IMR-90 (cell line): ENCODE measurements around the gene ST3GAL3. TPM values are rescaled to one million over a fixed set of nuclear protein-coding genes. Genes with fewer than 3 reads are reported as not detected.

Source experiments
- ATAC-seq: fragments of 200-7000 bp; cut with Tn5 transposase; 2 replicates; pipeline ENCODE4 v1.9.1; 2020; ENCODE audit warnings: low read depth, mild to moderate bottlenecking, moderate library complexity
- BruUV-seq: library from RNA; stranded (reverse); fragments of 400-500 nt; replicated peaks from 2 replicates; lab custom pipeline; 2021; lab: Mats Ljungman, UMichigan
- CTCF ChIA-PET: fragments of 300-600 bp; formaldehyde crosslinking; extraction: SDS; loops from one replicate; lab custom pipeline; 2021; ENCODE audit warnings: antibody characterized with exemption; lab: Yijun Ruan, JAX
- POLR2A ChIA-PET: fragments of 300-600 bp; sonication (Branson Sonifier 250); formaldehyde crosslinking; loops from one replicate; lab custom pipeline; 2022; ENCODE audit warnings: antibody characterized with exemption; ENCODE audit not compliant: unreplicated experiment; lab: Charles Lee
- DNase-seq: peaks from one replicate; pipeline ENCODE4 v3.0.0; 2013
- H2AFZ ChIP-seq: replicated peaks from 2 replicates; pipeline ENCODE3; 2013; ENCODE audit warnings: low read length, mild to moderate bottlenecking; ENCODE audit not compliant: poor library complexity
- H2AK5ac ChIP-seq: 2 replicates; pipeline ENCODE4 v1.6.1; 2013; ENCODE audit warnings: low read depth, low read length, inconsistent platforms
- H2AK9ac ChIP-seq: replicated peaks from 2 replicates; pipeline ENCODE3; 2013; ENCODE audit warnings: mild to moderate bottlenecking, low read depth, low read length, moderate library complexity; ENCODE audit not compliant: poor library complexity
- H2BK120ac ChIP-seq: 2 replicates; pipeline ENCODE4 v1.6.1; 2013; ENCODE audit warnings: low read depth, low read length, inconsistent platforms
- H2BK15ac ChIP-seq: 3 replicates; pipeline ENCODE4 v1.6.1; 2013; ENCODE audit warnings: low read depth, low read length, inconsistent platforms
- H2BK20ac ChIP-seq: 2 replicates; pipeline ENCODE4 v1.6.1; 2013; ENCODE audit warnings: low read depth, mild to moderate bottlenecking, inconsistent platforms, low read length, moderate library complexity
- H2BK5ac ChIP-seq: 2 replicates; pipeline ENCODE4 v1.6.1; 2013; ENCODE audit warnings: mild to moderate bottlenecking, low read depth, low read length, inconsistent platforms; ENCODE audit not compliant: poor library complexity, severe bottlenecking
- H3K14ac ChIP-seq: replicated peaks from 2 replicates; pipeline ENCODE4 v1.6.1; 2013; ENCODE audit warnings: low read depth, low read length, inconsistent platforms
- H3K18ac ChIP-seq: 2 replicates; pipeline ENCODE4 v1.6.1; 2013; ENCODE audit warnings: low read depth, low read length, control low read depth
- H3K23ac ChIP-seq: 2 replicates; pipeline ENCODE4 v1.6.1; 2013; ENCODE audit warnings: low read depth, low read length, inconsistent platforms
- H3K27ac ChIP-seq: 2 replicates; pipeline ENCODE4 v1.5.1; 2013; ENCODE audit warnings: mild to moderate bottlenecking, control low read depth, low read length; ENCODE audit not compliant: insufficient read depth
- H3K27me3 ChIP-seq: 2 replicates; pipeline ENCODE4 v1.6.1; 2013; ENCODE audit warnings: low read length; ENCODE audit not compliant: control insufficient read depth, insufficient read depth
- H3K36me3 ChIP-seq: 2 replicates; pipeline ENCODE4 v1.6.1; 2013; ENCODE audit warnings: low read length, mixed read lengths; ENCODE audit not compliant: control insufficient read depth, insufficient read depth
- H3K4ac ChIP-seq: 2 replicates; pipeline ENCODE4 v1.6.1; 2013; ENCODE audit warnings: low read depth, low read length, inconsistent platforms
- H3K4me1 ChIP-seq: 2 replicates; pipeline ENCODE4 v1.6.1; 2013; ENCODE audit warnings: low read length, mixed read lengths; ENCODE audit not compliant: control insufficient read depth, insufficient read depth
- H3K4me2 ChIP-seq: 2 replicates; pipeline ENCODE4 v1.6.1; 2013; ENCODE audit warnings: low read depth, mild to moderate bottlenecking, control low read depth, low read length, moderate library complexity
- H3K4me3 ChIP-seq: 2 replicates; pipeline ENCODE4 v1.5.1; 2013; ENCODE audit warnings: low read depth, mild to moderate bottlenecking, control low read depth, low read length, moderate library complexity; ENCODE audit not compliant: insufficient read depth
- H3K56ac ChIP-seq: 2 replicates; pipeline ENCODE4 v1.6.1; 2013; ENCODE audit warnings: low read length, inconsistent platforms; ENCODE audit not compliant: insufficient read depth; ENCODE audit errors: extremely low read depth
- H3K79me1 ChIP-seq, 2 experiments: 2 replicates each; pipeline ENCODE4 v1.6.1; 2013; ENCODE audit warnings: low read length in 2 of 2, inconsistent platforms in 1 of 2, low read depth in 1 of 2
- H3K9ac ChIP-seq: 2 replicates; pipeline ENCODE4 v1.6.1; 2013; ENCODE audit warnings: low read depth, low read length, control low read depth
- H3K9me1 ChIP-seq: 2 replicates; pipeline ENCODE4 v1.6.1; 2013; ENCODE audit warnings: low read length, inconsistent platforms; ENCODE audit not compliant: insufficient read depth
- H3K9me3 ChIP-seq: 2 replicates; pipeline ENCODE4 v1.6.1; 2013; ENCODE audit warnings: low read length; ENCODE audit not compliant: control insufficient read depth, insufficient read depth
- H4K20me1 ChIP-seq: 2 replicates; pipeline ENCODE4 v1.6.1; 2013; ENCODE audit warnings: low read length, inconsistent platforms; ENCODE audit not compliant: insufficient read depth
- H4K5ac ChIP-seq: 2 replicates; pipeline ENCODE4 v1.6.1; 2013; ENCODE audit warnings: mild to moderate bottlenecking, low read depth, low read length, control low read depth
- H4K8ac ChIP-seq, 2 experiments: 2 replicates each; pipeline ENCODE4 v1.6.1; 2013; ENCODE audit warnings: low read depth in 2 of 2, low read length in 2 of 2, control low read depth in 1 of 2, inconsistent platforms in 1 of 2
- H4K91ac ChIP-seq: 2 replicates; pipeline ENCODE4 v1.6.1; 2013; ENCODE audit warnings: low read depth, low read length, inconsistent platforms; ENCODE audit not compliant: insufficient read depth
- BHLHE40 ChIP-seq: fragments of 150-350 bp; IDR thresholded peaks from 2 replicates; pipeline ENCODE4 v1.6.1; 2016; ENCODE audit warnings: mild to moderate bottlenecking, low read depth, low read length
- CEBPB ChIP-seq: IDR thresholded peaks from 2 replicates; pipeline ENCODE4 v1.6.1; 2012; ENCODE audit warnings: low read depth, low read length, improper control_type of control experiment
- CHD1 ChIP-seq: IDR thresholded peaks from 2 replicates; pipeline ENCODE4 v1.6.1; 2012; ENCODE audit warnings: low read depth, low read length, improper control_type of control experiment
- MXI1 ChIP-seq: IDR thresholded peaks from 2 replicates; pipeline ENCODE4 v1.6.1; 2012; ENCODE audit warnings: low read depth, mild to moderate bottlenecking, low read length, moderate library complexity, borderline replicate concordance
- RAD21 ChIP-seq: IDR thresholded peaks from 2 replicates; pipeline ENCODE4 v1.6.1; 2012; ENCODE audit warnings: low read length, improper control_type of control experiment
- RCOR1 ChIP-seq: IDR thresholded peaks from 2 replicates; pipeline ENCODE4 v1.6.1; 2012; ENCODE audit warnings: mild to moderate bottlenecking, low read length, improper control_type of control experiment; ENCODE audit not compliant: insufficient replicate concordance
- SMC3 ChIP-seq: fragments of 150-350 bp; IDR thresholded peaks from 2 replicates; pipeline ENCODE4 v1.6.1; 2016; ENCODE audit warnings: low read depth, mild to moderate bottlenecking, antibody characterized with exemption, low read length, moderate library complexity
- WGBS, 2 experiments: methylation state at CpG; one replicate each; pipeline versions ENCODE4 v1.1.5 to v1.1.7; 2013; ENCODE audit warnings: missing lambda C conversion rate in 2 of 2; ENCODE audit not compliant: insufficient read length in 1 of 2; ENCODE audit errors: extremely low coverage in 2 of 2; 5-methylcytosine and 5-hydroxymethylcytosine counted together
- dilution Hi-C: fragments of 300-500 bp; cut with HindIII; formaldehyde crosslinking; loops from one replicate; pipeline ENCODE4 v1.14.3; 2018; ENCODE audit warnings: low sequenced_read_pairs; ENCODE audit not compliant: unreplicated experiment
- in situ Hi-C: fragments of 300-500 bp; cut with MboI; formaldehyde crosslinking; loops from 3 replicates; pipeline ENCODE4 v1.14.3; 2019; ENCODE audit warnings: low sequenced_read_pairs, inconsistent platforms, mixed read lengths
- intact Hi-C: fragments of 100-400 bp; cut with micrococcal nuclease; formaldehyde crosslinking; loops from 2 replicates; pipeline ENCODE4 v1.10.0; 2022
- polyA plus RNA-seq, 3 experiments: library from polyadenylated mRNA; depleted of rRNA; stranded (reverse); fragments of >200 nt; gene quantifications; 2 replicates each; pipeline ENCODE4 v1.2.3, GENCODE V29; 2012; ENCODE audit warnings: low replicate concordance in 1 of 3
- total RNA-seq: library from RNA; depleted of rRNA; stranded (reverse); fragments of >200 nt; gene quantifications from 2 replicates; pipeline ENCODE4 v1.2.3, GENCODE V29; 2012
- TF ChIP-seq, protein P1 (sequence below): fragments of 150-350 bp; IDR thresholded peaks from 2 replicates; pipeline ENCODE4 v1.6.1; 2017; ENCODE audit warnings: mild to moderate bottlenecking, antibody characterized with exemption, low read length, low read depth

ST3GAL3 gene
- total and polyA plus RNA-seq, 2 of the 4 experiments (the other 2 are of a cell fraction) = 12.0 to 14.8 TPM

DNA sequence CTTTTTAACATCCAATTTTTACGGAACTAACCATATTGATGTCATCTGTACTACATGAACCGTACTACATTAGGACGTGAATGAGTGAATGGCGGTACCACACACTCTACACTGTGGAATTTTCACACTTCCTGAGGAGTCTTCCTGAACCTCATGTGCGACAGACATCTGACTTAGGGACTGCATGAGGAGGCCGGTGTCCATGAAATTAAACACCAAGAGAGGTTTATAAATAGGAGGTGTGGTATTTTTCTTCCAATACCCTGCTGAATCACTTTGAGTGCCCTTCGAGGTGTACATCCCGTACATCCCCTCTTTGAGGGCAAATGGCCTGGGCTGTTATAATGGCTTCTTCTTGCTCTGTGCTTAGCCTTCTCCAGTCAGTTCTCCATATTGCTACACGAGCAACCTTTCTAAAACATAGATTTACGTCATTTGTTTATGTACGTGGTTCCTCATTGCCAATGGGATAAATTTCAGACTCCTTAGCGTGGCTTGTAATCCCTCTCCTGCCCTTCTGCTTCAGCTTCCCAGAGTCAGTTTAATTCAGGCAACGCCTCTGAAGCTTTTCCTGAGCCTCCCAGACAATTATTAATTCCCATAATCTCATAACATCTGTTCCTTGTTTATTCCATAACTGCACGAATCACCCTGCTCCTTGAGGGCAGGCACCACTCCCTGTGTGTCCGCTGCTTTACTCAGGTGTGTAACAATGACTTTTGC is 9.4 kb downstream of the ST3GAL3 start (continued):
- TF ChIP-seq RAD21 = no peak

DNA sequence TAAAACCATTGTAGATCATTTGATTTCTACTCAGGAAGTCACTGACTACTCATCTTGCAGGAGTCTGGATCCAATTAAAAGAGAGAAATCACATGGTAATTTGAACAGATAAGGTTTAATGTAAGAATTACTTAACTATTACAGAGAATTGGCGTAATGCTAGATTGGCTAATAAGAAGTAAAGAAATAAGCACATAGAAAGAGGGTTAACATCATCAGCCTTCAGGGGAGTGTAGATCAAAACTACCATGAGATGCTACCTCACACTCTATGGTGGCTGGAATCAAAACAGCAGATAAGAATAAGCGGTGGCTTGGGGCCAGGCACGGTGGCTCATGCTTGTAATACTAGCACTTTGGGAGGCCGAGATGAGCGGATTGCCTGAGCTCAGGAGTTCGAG is 11.7 kb downstream of the ST3GAL3 start:
- no peak overlapping the region for H2BK20ac ChIP-seq
- H3K9ac ChIP-seq = no peak overlapping the region
- intact Hi-C loops (loop anchor here (5.0 kb wide), 1 partner anchor 33 kb away; no protein-coding TSS in a partner anchor), in situ Hi-C loops (no loop called here), dilution Hi-C loops (no loop called here)
- no peak overlapping the region for H2BK5ac ChIP-seq
- no peak overlapping the region for H3K23ac ChIP-seq
- peaks cover 34 to 69% of the 10 kb centered on the region in 2 experiments for H3K79me1 ChIP-seq
- ATAC-seq (no peak), DNase-seq (peak; percentile 57)
- ChIA-PET POLR2A (no interaction called here), CTCF (interaction anchor here (1.4 kb wide), 1 partner anchor 44 kb away, joined by 4 read pairs; no protein-coding TSS in a partner anchor)
- H4K91ac ChIP-seq = no peak overlapping the region
- H3K4me3 ChIP-seq = no peak overlapping the region
- H4K20me1 ChIP-seq = peaks cover 35% of the 10 kb centered on the region
- no peak overlapping the region for H2BK15ac ChIP-seq
- H3K4me2 ChIP-seq = peak overlapping the region; percentile 25; the same call in 1 of the 2 replicates
- H3K14ac ChIP-seq = no peak overlapping the region
- H2AFZ ChIP-seq = no peak overlapping the region
- H3K27me3 ChIP-seq = no peaks in the 10 kb centered on the region
- H3K27ac ChIP-seq = no peak overlapping the region
- H3K56ac ChIP-seq = no peak overlapping the region
- peaks cover 12% of the 10 kb centered on the region for H3K9me1 ChIP-seq
- H4K8ac ChIP-seq = no peak overlapping the region
- H3K9me3 ChIP-seq = no peaks in the 10 kb centered on the region
- peaks cover 7% of the 10 kb centered on the region for H3K4me1 ChIP-seq
- no peak overlapping the region for H2AK9ac ChIP-seq
- H2BK120ac ChIP-seq = no peak overlapping the region
- no peak overlapping the region for H3K18ac ChIP-seq
- no peak overlapping the region for H3K4ac ChIP-seq
- no peak overlapping the region for H4K5ac ChIP-seq
- no peaks in the 10 kb centered on the region for H3K36me3 ChIP-seq
- BruUV-seq = no TSS peak
- TF ChIP-seq, protein P1, sequence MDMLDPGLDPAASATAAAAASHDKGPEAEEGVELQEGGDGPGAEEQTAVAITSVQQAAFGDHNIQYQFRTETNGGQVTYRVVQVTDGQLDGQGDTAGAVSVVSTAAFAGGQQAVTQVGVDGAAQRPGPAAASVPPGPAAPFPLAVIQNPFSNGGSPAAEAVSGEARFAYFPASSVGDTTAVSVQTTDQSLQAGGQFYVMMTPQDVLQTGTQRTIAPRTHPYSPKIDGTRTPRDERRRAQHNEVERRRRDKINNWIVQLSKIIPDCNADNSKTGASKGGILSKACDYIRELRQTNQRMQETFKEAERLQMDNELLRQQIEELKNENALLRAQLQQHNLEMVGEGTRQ = no peak
- no peak for TF ChIP-seq CHD1
- TF ChIP-seq MXI1 = no peak
- TF ChIP-seq RAD21 = no peak
- no peak for TF ChIP-seq CEBPB
- TF ChIP-seq RCOR1 = no peak
- no peak for TF ChIP-seq BHLHE40
- no peak for TF ChIP-seq SMC3
- 100% methylated on average over 3 of the region's 6 CpGs; no CpG with 5 or more reads in 1 of the 2 experiments for WGBS, 2 experiments
- no peak overlapping the region for H2AK5ac ChIP-seq
